GM18502 (cell line): ENCODE measurements around the gene RNF214.
"Not testable (repeated sequence)": the region's sequence is repeated elsewhere in the genome, so short reads cannot be mapped to it uniquely, and the experiment has no call there.

Source experiments
- ATAC-seq: cut with Tn5 transposase; IDR thresholded peaks from one replicate; pipeline ENCODE4 v1.9.1; 2021; ENCODE audit warnings: mild to moderate bottlenecking; ENCODE audit not compliant: unreplicated experiment, poor library complexity

Gene RNF214

GRCh38 chr11:117229411-117229810 lies 3.1 kb upstream of the RNF214 start:
- no peak for ATAC-seq

GRCh38 chr11:117229931-117230285 lies 2.6 kb upstream of the RNF214 start:
- no peak for ATAC-seq

GRCh38 chr11:117230286-117230961 lies 2.0 kb upstream of the RNF214 start:
- ATAC-seq = no peak

- no peak for ATAC-seq
These were observed 1.3 kb upstream of the RNF214 start for GRCh38 chr11:117230999-117231841.

- ATAC-seq = no peak
These were observed 704 bp upstream of the RNF214 start, which contains the start of gene PCSK7 for GRCh38 chr11:117231842-117232091. TSS of gene PCSK7 (minus strand) at chr11:117232073. CDS start at chr11:117229844, 2,229 bp downstream.

GRCh38 chr11:117232911-117233409 lies 489 bp downstream of the RNF214 start:
- ATAC-seq = no peak

- no peak for ATAC-seq
These were observed 5.8 kb downstream of the RNF214 start for GRCh38 chr11:117238221-117238620.

- ATAC-seq = no peak
These were observed 6.8 kb downstream of the RNF214 start for GRCh38 chr11:117239295-117239694.

GRCh38 chr11:117248341-117248740 lies 15.9 kb downstream of the RNF214 start:
- no peak for ATAC-seq

- no peak for ATAC-seq
These were observed 17.1 kb downstream of the RNF214 start for GRCh38 chr11:117249571-117249970.

GRCh38 chr11:117251506-117251905 lies 19.0 kb downstream of the RNF214 start:
- ATAC-seq = no peak

- ATAC-seq = no peak
These were observed 23.5 kb downstream of the RNF214 start for GRCh38 chr11:117255966-117256365.

GRCh38 chr11:117256573-117256972 lies 24.1 kb downstream of the RNF214 start:
- no peak for ATAC-seq

GRCh38 chr11:117258576-117258975 lies 26.1 kb downstream of the RNF214 start:
- no peak for ATAC-seq

- ATAC-seq = no peak
These were observed 26.9 kb downstream of the RNF214 start for GRCh38 chr11:117259417-117259816.

- not testable (repeated sequence) for ATAC-seq
These were observed 32.3 kb downstream of the RNF214 start for GRCh38 chr11:117264624-117265323.

GRCh38 chr11:117265745-117266144 lies 33.3 kb downstream of the RNF214 start:
- no peak for ATAC-seq

GRCh38 chr11:117269856-117270255 lies 37.4 kb downstream of the RNF214 start:
- ATAC-seq = no peak

GRCh38 chr11:117271208-117271607 lies 38.7 kb downstream of the RNF214 start:
- no peak for ATAC-seq

GRCh38 chr11:117272175-117272574 lies 39.7 kb downstream of the RNF214 start:
- not testable (repeated sequence) for ATAC-seq
